SJCRH30 (cell line): Measurements from ENCODE around the gene NR2C2AP. TPM values are rescaled to one million over a fixed set of nuclear protein-coding genes. Genes with fewer than 3 reads are reported as not detected.

Experiments
- DNase-seq, 2 experiments: peaks; one replicate each; pipeline ENCODE4 v3.0.0-alpha.2; 2015 to 2020
- H3K27ac ChIP-seq: fragments of 250-450 bp; sonication (Bioruptor Pico); 2 replicates; pipeline ENCODE4 v1.5.1; 2020; ENCODE audit warnings: mild to moderate bottlenecking, moderate library complexity
- H3K27me3 ChIP-seq: fragments of 250-450 bp; sonication (Bioruptor Pico); 2 replicates; pipeline ENCODE4 v1.5.1; 2020; ENCODE audit warnings: mild to moderate bottlenecking, moderate library complexity
- H3K36me3 ChIP-seq: fragments of 250-450 bp; sonication (Bioruptor Pico); 2 replicates; pipeline ENCODE4 v1.5.1; 2020; ENCODE audit warnings: mild to moderate bottlenecking, moderate library complexity
- H3K4me1 ChIP-seq: fragments of 250-450 bp; sonication (Bioruptor Pico); 2 replicates; pipeline ENCODE4 v1.5.1; 2020; ENCODE audit warnings: mild to moderate bottlenecking, moderate library complexity
- H3K4me3 ChIP-seq: fragments of 250-450 bp; sonication (Bioruptor Pico); 2 replicates; pipeline ENCODE4 v1.5.1; 2020; ENCODE audit warnings: mild to moderate bottlenecking, moderate library complexity
- H3K9me3 ChIP-seq: fragments of 250-450 bp; sonication (Bioruptor Pico); replicated peaks from 2 replicates; pipeline ENCODE4 v1.5.1; 2020; ENCODE audit warnings: mild to moderate bottlenecking, moderate library complexity
- total RNA-seq: library from RNA; depleted of rRNA; stranded (reverse); fragments of >200 nt; shearing (Covaris generic); gene quantifications from 2 replicates; pipeline ENCODE4 v1.2.3, GENCODE V29; 2014; rRNA removed

The NR2C2AP gene
- total RNA-seq, 1 experiment from 2014 or later: 20.8 TPM

DNA sequence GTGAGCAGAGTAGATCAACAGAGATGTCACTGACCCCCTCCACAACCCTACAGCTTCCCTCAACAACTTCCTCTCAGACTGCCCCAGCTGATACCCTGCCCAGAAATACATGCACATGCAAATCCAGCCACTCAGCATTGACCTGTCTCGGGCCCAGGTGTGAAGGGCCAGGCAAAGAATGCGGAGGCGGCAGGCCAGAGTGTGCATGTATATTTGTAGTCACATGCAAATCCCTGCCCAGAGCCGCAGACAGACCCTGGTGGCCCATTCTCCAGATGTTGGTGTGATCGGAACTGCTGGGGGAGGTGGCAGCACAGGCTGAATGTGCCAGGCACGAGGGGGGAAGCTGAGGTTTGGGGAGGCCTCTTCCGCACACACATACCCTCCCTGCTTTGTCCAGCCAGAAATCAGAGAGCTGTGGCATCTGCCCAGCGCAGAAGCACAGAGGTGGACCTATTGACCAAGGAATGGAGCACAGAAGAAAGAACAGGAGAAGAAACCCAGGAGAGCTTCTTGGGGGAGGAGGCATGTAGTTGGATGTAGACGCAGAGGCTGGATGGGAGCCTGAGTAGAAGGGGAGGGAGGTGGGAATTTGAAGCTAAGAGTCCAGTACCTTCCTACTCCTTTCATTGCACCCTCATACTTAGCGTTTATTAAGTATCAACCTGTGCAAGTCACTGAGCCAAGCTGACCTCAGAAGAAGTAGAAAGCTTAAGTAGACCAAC, 47.6 kb downstream of the NR2C2AP start:
- Histone ChIP-seq H3K9me3 (no peaks in the 10 kb centered on the region), H3K4me3 (no peak overlapping the region), H3K36me3 (no peaks in the 10 kb centered on the region; the same call in 1 of the 2 replicates), H3K27ac (no peak overlapping the region), H3K4me1 (no peaks in the 10 kb centered on the region), H3K27me3 (no peaks in the 10 kb centered on the region)
- no peak for DNase-seq

DNA sequence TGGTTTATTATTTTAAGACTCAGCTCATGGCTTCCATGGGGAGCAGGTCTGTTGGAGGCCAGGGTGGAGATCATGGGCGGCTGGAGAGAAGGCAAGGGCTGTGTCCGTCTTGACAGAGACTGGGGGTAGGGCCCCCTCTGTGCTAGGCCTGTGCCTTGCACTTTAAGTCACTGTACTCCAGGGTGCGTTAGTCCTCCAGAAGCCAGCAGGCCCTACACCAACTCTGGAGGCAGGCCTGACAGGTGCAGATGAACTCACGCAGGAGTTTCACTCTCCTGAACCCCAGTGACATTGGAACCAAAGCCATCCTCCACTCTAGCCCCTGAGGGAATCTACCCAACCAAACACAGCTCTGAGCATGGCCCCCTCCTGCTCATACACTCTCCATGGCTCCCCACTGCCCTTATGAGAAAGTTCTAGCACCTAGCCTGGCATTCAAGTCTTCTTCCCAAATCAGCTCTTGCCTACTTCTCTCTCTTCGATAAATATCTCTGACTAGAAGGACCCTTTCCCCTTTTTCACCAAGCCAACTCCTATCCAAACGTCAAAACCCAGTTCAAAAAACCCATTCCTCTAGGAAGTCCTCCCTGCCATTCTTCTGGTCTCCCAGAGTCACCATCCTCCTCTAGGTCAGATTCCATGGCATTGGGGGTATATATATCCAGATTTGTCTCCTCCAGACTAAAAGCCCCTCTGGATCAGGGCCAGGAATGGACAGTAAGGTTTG, 48.3 kb downstream of the NR2C2AP start:
- no peaks in the 10 kb centered on the region for H3K27me3 ChIP-seq
- H3K4me1 ChIP-seq: no peaks in the 10 kb centered on the region
- no peak overlapping the region for H3K27ac ChIP-seq
- no peaks in the 10 kb centered on the region for H3K9me3 ChIP-seq
- no peaks in the 10 kb centered on the region; the same call in 1 of the 2 replicates for H3K36me3 ChIP-seq
- H3K4me3 ChIP-seq: no peak overlapping the region
- no peak for DNase-seq

DNA sequence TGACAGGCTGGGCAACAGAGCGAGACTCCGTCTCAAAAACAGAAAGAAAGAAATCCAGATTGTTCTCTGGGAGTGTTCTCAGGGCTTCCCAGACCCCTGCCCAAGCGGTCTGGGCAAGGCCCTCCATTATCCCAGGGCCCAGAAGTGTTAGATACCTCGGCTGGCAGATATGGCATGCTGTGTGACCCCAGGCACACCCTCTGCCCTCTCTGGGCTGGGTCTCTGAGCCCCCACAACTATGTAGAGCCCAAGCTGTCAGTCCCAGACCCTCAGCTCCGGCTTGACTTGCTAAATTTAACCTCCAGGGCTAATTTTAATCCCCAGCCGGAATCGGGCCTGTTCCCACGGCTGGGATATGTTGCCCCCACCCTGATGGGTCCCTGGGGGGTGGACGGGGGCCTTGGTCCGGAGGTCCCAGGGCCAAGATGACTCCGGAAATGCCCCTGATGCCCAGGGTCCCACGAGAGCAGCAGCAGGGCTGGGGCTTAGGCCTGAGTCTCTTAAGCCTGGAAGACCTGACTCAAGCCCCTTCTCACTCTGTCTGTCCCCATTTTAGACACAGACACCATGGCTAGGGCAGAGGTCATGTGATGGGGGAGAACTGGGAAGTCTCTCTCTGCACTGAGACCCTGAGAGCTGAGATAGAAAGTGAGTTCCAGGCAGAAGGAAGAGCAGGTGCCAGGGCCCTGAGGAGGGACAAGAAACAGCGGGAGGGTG, 50.4 kb downstream of the NR2C2AP start:
- Histone ChIP-seq H3K9me3 (no peaks in the 10 kb centered on the region), H3K36me3 (no peaks in the 10 kb centered on the region; the same call in 1 of the 2 replicates), H3K4me1 (no peaks in the 10 kb centered on the region), H3K27me3 (no peaks in the 10 kb centered on the region), H3K27ac (no peak overlapping the region), H3K4me3 (no peak overlapping the region)
- no peak for DNase-seq

DNA sequence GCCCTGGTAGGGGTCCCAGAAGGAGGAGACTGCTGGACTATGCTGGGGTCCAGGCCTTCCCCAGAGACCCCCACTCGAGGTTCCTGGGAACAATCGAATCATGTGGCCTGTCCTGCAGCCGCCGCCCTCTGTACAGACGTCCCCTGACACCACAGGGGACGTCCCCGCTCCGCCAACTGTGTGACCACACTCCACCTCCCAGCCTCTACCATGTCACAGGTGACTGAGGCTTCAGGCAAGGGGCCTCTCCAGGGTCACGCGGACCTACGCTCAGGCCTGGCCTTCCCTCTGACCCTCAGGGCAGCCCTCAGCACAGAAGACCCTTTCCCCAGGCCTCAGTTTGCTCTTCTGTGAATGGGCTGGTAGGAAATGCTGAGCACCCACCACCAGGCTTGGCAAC, 51.8 kb downstream of the NR2C2AP start:
- H3K4me3 ChIP-seq: no peak overlapping the region
- no peak for DNase-seq
- no peaks in the 10 kb centered on the region; the same call in 1 of the 2 replicates for H3K36me3 ChIP-seq
- no peaks in the 10 kb centered on the region for H3K9me3 ChIP-seq
- no peaks in the 10 kb centered on the region for H3K27me3 ChIP-seq
- H3K27ac ChIP-seq: no peak overlapping the region
- H3K4me1 ChIP-seq: no peaks in the 10 kb centered on the region

Other genes starting within 250 kb of the NR2C2AP start
- gene SUGP2, start 169.9 kb downstream of the NR2C2AP start, total RNA-seq: 47.7 and 57.4 TPM in 2 replicates
- gene ARMC6, start 169.8 kb downstream of the NR2C2AP start, total RNA-seq: 48.6 and 55.6 TPM in 2 replicates
- gene SLC25A42, start 139.4 kb downstream of the NR2C2AP start, total RNA-seq: 6.8 and 8.0 TPM in 2 replicates
- 23.3 and 23.4 TPM in 2 replicates for gene TMEM161A, start 64.9 kb downstream of the NR2C2AP start, total RNA-seq
- gene MEF2B, start 33.2 kb downstream of the NR2C2AP start, total RNA-seq: not detected in 2 replicates
- 24.9 and 26.3 TPM in 2 replicates for gene BORCS8, start 11.3 kb downstream of the NR2C2AP start, total RNA-seq
- gene RFXANK, start 11.2 kb downstream of the NR2C2AP start, total RNA-seq: 52.5 and 64.2 TPM in 2 replicates
- 0.10 TPM in 1 of 2 replicates, not detected in the other for gene NCAN, start 8.5 kb upstream of the NR2C2AP start, total RNA-seq
- not detected in 2 replicates for gene TM6SF2, start 69.9 kb upstream of the NR2C2AP start, total RNA-seq
- gene SUGP1, start 117.1 kb upstream of the NR2C2AP start, total RNA-seq: 35.4 and 40.8 TPM in 2 replicates
- gene MAU2, start 117.4 kb upstream of the NR2C2AP start, total RNA-seq: 18.0 and 24.3 TPM in 2 replicates
- 99.6 and 101 TPM in 2 replicates for gene GATAD2A, start 202.3 kb upstream of the NR2C2AP start, total RNA-seq